ENCODE results near the gene FBXW5. TPM values are rescaled to one million over a fixed set of nuclear protein-coding genes. Genes with fewer than 3 reads are reported as not detected.

The FBXW5 gene
- total and polyA plus RNA-seq, 9 of the 15 experiments (the other 6 are each of a cell fraction or from before 2014, with no cell fraction given): 0.21 to 128 (median 37.0) TPM

DNA sequence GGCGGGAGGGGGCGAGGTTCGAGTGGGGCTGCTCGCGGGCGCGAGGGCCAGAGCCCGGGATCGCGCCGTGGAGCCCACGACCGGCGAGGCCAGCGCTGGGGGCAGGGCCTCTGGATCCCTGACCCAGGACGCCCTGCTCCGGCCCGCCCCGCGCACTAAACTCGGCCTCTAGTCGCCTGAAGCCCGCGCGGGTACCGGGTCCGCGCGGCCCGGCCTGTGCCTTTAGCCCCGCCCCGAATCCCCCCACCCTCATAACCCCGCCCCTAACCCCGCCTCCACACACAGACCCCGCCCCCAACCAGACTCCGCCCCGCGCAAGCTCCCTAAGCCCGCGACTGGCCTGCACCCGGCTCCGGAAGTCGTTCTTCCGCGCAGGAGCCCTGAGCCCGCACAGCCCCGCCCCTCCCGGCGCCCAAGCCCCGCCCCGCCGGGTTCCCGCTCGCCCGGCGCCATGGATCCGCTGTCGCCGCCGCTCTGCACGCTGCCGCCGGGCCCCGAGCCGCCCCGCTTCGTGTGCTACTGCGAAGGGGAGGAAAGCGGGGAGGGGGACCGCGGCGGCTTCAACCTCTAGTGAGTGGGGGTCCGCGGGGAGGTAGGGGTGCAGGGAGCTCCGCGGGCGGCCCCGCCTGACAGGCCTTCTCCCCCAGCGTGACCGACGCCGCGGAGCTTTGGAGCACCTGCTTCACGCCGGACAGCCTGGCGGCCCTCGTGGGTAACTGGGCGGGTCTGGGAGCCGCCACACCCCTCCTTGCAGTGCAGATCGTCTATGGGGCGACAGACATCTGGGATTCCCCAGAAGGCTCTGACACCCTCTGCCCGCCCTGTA is 47.7 kb upstream of the FBXW5 start, which contains the start of gene PAXX (continued):
- TF ChIP-seq ERF (CRISPR knock-in tag; IDR thresholded peaks at IDR 0.05) (no peak), ZNF316 (IDR thresholded peaks at IDR 0.05) (no peak), NKRF (IDR thresholded peaks at IDR 0.05; ENCODE audit: borderline replicate concordance) (peak; percentile 95; the same call in 1 of the 2 replicates), CTBP1 (IDR thresholded peaks at IDR 0.05; ENCODE audit: borderline replicate concordance) (peak; percentile 70), PCBP2 (IDR thresholded peaks at IDR 0.05; ENCODE audit: low read depth, low read length, poor library complexity, severe bottlenecking) (no peak), ZBTB34 (CRISPR knock-in tag; IDR thresholded peaks at IDR 0.05) (no peak), AFF4 (CRISPR knock-in tag; IDR thresholded peaks at IDR 0.05) (0 out of 2 replicates have a peak, but pooled peaks have one; percentile 25), HEY1 (CRISPR knock-in tag; IDR thresholded peaks at IDR 0.05; ENCODE audit: borderline replicate concordance) (no peak), ZNF592 (IDR thresholded peaks at IDR 0.05) (peak; percentile 76)
- TF ChIP-seq, protein P1, sequence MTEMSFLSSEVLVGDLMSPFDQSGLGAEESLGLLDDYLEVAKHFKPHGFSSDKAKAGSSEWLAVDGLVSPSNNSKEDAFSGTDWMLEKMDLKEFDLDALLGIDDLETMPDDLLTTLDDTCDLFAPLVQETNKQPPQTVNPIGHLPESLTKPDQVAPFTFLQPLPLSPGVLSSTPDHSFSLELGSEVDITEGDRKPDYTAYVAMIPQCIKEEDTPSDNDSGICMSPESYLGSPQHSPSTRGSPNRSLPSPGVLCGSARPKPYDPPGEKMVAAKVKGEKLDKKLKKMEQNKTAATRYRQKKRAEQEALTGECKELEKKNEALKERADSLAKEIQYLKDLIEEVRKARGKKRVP (CRISPR knock-in tag; IDR thresholded peaks at IDR 0.05): no peak
- TF ChIP-seq, protein P2, sequence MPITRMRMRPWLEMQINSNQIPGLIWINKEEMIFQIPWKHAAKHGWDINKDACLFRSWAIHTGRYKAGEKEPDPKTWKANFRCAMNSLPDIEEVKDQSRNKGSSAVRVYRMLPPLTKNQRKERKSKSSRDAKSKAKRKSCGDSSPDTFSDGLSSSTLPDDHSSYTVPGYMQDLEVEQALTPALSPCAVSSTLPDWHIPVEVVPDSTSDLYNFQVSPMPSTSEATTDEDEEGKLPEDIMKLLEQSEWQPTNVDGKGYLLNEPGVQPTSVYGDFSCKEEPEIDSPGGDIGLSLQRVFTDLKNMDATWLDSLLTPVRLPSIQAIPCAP (CRISPR knock-in tag; IDR thresholded peaks at IDR 0.05; ENCODE audit: borderline replicate concordance): no peak

Measured in K562 (cell line).